Stimulated activated naive CD4-positive, alpha-beta T cell treated with Interleukin-2 at 50 U/mL for 16 hours (primary cell): ENCODE results near the gene DISP3.

Experiments used
- DNase-seq: peaks from one replicate; lab custom pipeline; 2025; lab: John Stamatoyannopoulos, UW

DISP3 gene

GRCh38 chr1:11461531-11462137 is 17.3 kb upstream of the DISP3 start:
- DNase-seq, result no peak

- no peak for DNase-seq
Measured at GRCh38 chr1:11462224-11462923, 16.6 kb upstream of the DISP3 start.

GRCh38 chr1:11463177-11463576 is 15.8 kb upstream of the DISP3 start:
- DNase-seq, result no peak

- DNase-seq, result no peak
Measured at GRCh38 chr1:11465307-11465706, 13.6 kb upstream of the DISP3 start.

GRCh38 chr1:11466416-11466815 is 12.5 kb upstream of the DISP3 start:
- DNase-seq, result no peak

GRCh38 chr1:11468878-11469277 is 10.1 kb upstream of the DISP3 start:
- no peak for DNase-seq

GRCh38 chr1:11470912-11471311 is 8.0 kb upstream of the DISP3 start:
- no peak for DNase-seq

GRCh38 chr1:11471473-11471872 is 7.5 kb upstream of the DISP3 start:
- DNase-seq, result no peak

GRCh38 chr1:11472284-11472683 is 6.7 kb upstream of the DISP3 start:
- no peak for DNase-seq

GRCh38 chr1:11472741-11473140 is 6.2 kb upstream of the DISP3 start:
- DNase-seq, result no peak

GRCh38 chr1:11473491-11474034 is 5.4 kb upstream of the DISP3 start:
- DNase-seq, result no peak

DNA sequence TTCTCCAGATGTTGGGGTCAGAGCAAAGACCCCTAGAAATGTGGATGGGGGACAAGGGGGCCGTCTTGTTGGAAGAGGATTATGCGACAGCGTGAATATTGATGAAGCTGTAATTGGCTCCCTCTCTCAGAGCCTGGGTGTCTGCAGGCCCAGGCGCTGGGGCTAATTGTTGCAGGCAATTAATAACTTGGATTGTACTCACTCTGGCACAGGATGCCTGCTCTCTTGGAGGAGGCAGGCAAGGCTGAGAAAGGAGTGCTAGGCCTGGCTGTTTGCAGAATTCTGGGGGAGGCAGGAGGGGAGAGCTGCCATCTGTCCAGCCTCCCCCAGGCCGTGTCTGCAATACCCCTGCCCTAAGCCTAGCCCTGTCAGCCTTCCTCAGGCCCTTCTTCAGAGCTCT is 4.1 kb upstream of the DISP3 start:
- DNase-seq, result no peak

DNA sequence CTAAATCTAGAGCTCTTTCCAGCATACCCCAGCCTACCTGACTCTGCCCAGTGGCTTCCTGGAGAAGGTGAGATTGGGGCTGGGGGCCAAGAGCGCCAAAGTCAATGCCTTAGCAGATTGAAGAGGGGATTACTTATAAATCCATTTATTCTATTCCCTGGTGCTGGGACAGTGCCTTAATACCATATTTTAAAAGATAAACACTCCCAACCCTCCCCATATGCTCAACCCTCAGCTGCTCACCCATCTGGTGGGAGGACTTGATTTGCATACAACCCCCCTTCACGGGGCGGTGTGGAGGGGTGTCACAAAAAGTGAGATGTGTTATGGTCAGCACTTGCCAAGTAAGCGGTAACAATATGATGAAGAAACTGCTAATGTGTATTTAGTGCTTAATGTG is 3.2 kb upstream of the DISP3 start:
- no peak for DNase-seq

DNA sequence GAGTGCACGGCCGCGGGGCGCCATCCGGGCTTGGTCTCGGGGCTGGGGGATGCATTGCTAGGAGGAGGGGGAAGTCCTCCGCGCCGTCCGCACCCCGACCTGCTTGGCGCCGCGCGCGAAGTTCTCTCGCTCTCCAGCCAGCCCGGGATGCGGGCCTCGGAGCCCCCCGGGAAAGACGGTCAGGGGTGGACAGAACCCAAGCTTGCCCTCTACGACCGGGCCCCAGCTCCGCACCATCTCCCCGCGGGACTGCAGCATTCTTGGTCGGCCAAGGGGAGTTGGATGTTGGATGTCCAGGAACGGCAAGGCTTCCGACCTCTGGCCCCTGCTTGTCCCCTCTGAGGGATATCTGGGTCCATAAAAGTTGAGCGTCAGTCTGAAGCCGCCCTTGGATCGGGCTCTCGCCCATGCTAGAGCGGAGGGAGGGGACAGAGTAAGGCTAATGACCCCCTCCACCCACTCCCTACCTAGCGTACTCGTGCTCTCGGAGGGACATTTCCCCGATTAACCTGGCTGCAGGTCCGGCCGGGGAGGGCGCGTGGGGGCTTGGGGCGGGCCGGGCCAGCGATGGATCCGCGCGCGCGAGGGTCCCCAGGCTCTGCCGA is 522 bp downstream of the DISP3 start:
- no peak for DNase-seq

DNA sequence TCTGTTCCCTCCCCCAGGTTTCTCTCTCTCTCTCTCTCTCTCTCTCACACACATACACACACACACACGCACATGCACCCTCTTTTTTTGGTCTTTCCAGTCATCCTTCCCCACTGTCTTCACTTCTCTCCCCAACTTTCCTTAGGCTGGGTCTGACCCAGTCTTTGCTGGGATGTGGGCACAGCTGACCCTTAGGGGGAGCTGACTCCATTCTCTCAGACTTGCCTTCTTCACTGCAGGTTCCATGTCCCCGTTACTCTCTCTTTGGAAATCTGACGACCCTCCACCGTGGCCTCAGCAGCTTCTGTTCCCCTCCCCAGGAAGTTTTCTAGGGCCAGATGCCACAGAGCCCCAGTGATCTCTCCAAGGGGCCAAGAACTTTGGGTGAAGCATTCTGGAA is 2.1 kb downstream of the DISP3 start:
- DNase-seq, result no peak

- DNase-seq, result no peak
Measured at GRCh38 chr1:11482198-11482597, 3.2 kb downstream of the DISP3 start.

DNA sequence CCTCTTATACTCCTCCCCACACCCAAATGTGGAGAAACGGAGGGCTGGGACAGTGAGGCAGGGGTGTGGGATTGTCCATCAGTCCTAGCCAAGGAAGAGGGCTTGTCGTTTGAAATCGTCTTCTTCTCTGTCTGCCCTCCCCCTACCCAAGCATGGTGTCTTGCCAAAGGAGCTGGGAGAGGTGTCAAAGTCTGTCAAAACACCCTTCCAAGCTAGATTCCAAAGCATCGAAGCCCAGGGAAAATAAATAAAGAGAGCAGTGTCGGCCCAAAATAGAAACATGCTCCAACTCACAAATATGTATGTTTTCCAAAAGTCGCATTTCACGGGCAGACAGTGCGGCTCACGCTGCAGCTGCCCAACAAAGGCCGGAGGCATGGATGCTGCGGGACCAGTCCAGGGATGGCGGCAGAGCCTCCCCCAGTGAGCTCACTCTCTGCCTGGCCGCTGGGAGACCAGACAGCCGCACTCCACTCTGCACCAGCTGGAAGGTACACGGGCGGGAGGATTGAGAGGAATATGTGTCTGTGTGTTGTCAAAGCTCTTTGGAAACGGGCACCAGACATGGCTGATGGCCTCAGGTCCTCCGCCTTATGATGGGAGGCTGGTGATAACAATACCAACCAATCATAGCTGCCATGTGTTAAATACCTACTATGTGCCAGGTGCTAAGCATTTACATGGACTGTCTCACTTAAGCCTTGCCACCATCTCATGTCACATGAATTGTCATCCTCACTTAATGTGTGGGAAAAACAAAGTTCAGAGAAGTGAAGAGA is 3.9 kb downstream of the DISP3 start:
- DNase-seq, result no peak

- DNase-seq, result no peak
Measured at GRCh38 chr1:11483581-11484320, 4.8 kb downstream of the DISP3 start.

DNA sequence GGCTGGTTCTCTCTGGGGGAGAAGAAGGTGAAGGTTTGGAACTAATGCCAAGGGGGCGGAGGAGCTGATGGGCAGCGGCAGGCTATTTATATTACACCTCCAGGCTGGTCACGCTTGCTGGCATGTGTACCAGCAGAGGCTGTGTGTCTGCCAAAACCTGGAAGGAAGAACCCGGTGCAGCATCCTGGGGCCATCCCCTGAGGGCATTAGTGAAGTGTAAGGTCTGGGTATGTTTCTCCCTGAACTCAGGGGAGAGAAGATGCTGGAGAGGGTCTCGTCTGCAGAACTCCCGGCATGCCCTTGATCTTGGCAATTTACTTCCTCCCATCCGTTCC is 5.3 kb downstream of the DISP3 start:
- no peak for DNase-seq

DNA sequence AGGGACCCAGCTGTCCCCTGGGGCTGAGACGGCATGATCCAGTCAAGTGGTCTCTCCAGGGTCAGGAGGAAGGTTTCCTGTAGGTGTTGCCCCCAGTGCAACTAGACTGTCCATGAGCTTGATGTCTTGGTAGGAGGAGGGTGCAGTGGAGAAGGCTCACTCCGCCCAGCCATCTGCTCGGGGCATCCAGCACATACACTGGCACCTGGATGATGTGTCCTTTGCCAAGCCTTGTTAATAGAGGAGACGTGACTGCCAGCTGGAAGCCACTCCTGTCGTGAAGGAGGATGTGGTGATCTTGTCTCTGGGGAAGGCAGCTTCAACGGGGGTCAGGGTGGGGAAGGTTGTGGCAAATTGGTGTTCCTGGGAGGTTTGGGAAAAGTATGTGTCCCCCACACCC is 6.2 kb downstream of the DISP3 start:
- no peak for DNase-seq

DNA sequence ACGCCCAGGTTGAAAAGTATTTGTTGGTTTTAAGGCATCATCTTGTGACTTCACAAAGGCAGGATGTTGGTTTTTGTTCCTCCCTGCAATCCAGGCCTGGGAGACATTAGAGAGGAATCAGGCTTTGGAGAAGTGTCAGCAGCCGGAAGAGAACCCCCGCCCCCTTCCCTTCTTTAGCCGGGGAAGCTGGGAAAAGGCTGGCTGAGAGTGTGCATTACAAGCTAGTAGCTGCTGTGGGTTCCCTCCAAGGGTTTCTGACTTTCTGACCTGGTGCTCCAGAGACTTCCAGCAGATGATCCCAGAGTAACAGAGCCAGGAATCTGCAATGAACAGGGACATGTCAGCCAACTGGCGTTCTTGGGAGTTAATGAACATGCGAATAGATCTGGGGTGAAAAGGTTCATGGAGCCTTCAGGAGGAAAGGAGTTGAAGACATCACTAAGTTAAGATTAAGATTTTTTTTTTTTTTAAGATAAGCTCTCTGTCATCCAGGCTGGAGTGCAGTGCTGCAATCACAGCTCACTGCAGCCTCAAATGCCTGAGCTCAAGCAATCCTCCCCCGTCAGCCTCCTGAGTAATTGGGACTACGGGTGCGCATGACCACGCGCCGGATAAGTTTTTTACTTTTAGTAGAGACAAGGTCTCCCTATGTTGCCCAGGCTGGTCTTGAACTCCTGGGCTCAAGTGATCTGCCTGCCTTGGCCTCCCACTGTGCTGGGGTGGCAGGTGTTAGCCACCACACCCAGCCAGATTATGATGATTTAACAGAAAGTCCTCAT is 7.5 kb downstream of the DISP3 start:
- no peak for DNase-seq
